LNCaP clone FGC (cell line): ENCODE data around the gene MORN1.

Experiments
- DNase-seq: peaks from one replicate; pipeline ENCODE4 v3.0.0-alpha.2; 2011; ENCODE audit warnings: low read depth
- H3K4me3 ChIP-seq: 2 replicates; pipeline ENCODE4 v1.5.1; 2011; ENCODE audit warnings: mild to moderate bottlenecking, low read depth, low read length, control low read depth
- TF ChIP-seq, protein P1 (sequence below): IDR thresholded peaks from 2 replicates; pipeline ENCODE4 v1.5.1; 2012; ENCODE audit warnings: mild to moderate bottlenecking; ENCODE audit not compliant: control insufficient read depth, insufficient read depth; ENCODE audit errors: extremely low read depth

Gene MORN1

DNA sequence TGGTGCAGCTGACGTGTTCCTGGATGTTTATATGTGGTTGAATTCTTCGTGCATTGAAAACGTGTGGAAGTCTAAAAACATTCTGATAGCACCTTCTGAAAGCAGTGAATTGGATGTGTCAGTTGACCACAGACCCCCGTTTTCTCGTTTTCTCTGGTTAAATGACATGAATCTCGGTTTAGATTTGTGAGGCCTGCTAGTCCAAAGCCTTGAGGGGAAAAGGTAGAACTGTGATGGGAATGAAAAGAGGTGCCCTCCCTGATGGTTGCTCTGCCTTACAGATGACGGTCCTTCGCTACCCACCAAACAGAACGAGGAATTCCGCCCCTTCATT, 9.2 kb upstream of the MORN1 start:
- H3K4me3 ChIP-seq: no peak overlapping the region
- DNase-seq: no peak
- TF ChIP-seq, protein P1, sequence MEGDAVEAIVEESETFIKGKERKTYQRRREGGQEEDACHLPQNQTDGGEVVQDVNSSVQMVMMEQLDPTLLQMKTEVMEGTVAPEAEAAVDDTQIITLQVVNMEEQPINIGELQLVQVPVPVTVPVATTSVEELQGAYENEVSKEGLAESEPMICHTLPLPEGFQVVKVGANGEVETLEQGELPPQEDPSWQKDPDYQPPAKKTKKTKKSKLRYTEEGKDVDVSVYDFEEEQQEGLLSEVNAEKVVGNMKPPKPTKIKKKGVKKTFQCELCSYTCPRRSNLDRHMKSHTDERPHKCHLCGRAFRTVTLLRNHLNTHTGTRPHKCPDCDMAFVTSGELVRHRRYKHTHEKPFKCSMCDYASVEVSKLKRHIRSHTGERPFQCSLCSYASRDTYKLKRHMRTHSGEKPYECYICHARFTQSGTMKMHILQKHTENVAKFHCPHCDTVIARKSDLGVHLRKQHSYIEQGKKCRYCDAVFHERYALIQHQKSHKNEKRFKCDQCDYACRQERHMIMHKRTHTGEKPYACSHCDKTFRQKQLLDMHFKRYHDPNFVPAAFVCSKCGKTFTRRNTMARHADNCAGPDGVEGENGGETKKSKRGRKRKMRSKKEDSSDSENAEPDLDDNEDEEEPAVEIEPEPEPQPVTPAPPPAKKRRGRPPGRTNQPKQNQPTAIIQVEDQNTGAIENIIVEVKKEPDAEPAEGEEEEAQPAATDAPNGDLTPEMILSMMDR: no peak

DNA sequence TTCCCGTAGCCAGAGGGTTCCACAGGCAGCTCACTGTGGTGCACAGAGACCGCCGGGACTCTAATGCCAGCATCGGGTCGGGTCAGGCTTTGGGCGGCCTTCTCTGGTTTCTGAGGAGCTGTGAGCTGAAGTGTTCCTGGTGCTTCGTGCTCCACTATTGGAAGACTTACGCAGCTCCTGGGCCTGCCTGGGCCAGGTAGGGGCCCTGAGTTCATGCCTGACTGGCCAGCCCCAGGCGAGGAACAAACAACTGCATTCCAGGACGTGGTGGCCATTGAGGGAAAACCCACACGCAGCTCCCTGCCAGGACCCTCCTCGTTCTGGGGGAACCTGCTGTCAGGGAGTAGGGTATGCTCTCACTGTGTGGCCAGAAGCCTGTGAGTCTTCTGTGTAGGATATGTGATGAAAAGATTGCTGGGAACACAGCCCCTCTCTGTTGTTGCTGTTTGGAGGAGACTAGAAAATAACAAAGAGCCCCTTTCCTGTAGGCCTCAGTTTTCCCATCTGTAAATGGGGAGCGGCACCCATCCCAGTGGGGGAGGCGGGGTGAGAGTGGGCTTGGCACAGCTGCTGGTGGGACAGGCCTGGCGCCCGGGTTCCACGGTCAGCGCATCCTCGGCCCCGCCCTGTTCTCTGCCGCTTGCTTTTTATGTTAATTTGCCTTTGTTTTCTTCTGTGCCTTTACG, 8.7 kb upstream of the MORN1 start:
- no peak for DNase-seq
- H3K4me3 ChIP-seq: no peak overlapping the region
- TF ChIP-seq, protein P1: no peak

DNA sequence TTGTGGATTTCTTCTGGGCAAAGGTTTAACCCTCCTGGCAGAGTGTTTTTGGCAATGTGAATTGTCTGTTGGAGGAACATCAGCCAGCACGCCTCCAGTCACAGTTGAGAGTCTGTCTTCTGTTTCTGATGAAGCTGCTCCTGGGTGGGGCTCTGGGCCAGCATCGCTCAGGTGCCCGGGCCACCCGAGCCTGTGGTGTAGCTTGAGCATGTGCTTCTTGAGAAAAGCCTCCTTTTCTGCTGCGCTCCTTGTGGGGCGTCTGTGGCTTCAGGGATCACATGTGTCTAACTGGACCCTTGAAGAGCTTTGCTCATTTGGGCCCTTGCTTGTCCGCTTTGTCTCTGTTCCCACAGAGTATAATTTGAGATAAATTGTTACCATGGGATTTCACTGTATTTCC, 7.5 kb upstream of the MORN1 start:
- DNase-seq: no peak
- TF ChIP-seq, protein P1: no peak
- no peak overlapping the region for H3K4me3 ChIP-seq

DNA sequence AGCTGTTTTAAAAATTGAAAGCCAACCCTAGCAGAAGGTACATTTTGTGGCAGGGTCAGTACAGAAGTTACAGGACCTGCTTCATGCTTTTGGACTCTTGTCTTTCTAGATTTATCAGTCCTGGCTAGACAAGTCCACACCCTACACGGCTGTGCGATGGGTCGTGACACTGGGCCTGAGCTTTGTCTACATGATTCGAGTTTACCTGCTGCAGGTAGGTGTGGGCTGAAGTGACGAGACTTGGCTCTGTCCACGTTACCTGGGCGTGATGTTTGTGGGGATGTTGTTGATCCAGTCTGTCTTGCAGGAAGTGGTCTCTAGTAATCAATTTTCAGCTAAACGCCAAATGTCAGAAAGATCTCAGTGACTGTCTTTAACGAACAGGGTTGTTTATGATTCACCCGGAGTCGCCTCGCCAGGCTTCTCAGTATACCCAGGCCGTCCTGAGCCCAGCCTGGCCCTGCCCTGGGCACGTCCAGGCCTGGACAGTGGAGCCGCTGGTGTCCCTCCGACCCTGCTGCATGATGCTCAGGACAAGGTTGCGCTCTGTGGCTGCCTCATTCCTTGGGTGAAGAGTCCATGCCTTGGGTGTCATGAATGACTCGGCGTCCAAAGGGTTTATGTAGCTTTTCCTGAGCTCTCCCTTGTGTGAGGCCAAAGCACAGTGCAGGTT, 5.8 kb upstream of the MORN1 start:
- no peak overlapping the region for H3K4me3 ChIP-seq
- DNase-seq: no peak
- TF ChIP-seq, protein P1: no peak

DNA sequence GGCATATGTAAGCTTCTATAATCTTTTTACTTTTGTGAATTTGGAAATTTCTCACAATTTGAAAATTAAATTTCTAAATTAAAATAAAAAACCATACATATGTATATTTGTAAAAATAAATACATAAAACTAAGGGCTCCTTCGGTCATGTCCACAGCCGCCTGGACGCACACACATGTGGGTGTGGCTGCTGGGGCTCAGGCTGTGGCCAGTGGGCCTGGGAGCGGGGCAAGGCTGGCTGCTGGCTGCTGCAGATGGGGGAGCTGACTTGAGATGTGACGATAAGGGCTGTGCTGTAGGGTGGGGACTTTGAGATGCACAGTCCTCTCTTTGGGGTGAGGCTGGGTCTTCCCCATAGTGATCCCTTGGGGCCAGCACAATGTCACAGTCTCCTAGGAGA, 5.1 kb upstream of the MORN1 start:
- no peak for DNase-seq
- no peak overlapping the region for H3K4me3 ChIP-seq
- TF ChIP-seq, protein P1: no peak

DNA sequence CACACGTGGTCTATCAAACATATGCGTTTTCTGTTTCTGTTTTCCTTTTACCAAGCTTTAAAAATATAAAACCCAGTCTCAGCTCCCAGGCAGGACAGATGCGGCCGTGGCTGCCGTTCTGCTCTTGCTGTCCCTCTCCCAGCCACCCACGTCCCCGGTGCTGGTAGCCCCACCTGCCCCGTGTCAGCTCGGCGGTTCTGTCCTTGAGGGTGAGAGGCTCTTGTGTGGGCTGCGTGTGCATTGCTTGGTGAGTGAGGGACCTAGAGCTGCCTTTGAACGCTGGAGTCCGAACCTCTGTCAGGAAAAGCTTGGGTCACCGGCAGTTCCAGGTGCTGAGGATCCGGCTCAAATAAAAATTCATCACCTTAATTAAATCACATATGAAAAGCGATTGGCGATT, 4.7 kb upstream of the MORN1 start:
- TF ChIP-seq, protein P1: no peak
- DNase-seq: no peak
- no peak overlapping the region for H3K4me3 ChIP-seq

DNA sequence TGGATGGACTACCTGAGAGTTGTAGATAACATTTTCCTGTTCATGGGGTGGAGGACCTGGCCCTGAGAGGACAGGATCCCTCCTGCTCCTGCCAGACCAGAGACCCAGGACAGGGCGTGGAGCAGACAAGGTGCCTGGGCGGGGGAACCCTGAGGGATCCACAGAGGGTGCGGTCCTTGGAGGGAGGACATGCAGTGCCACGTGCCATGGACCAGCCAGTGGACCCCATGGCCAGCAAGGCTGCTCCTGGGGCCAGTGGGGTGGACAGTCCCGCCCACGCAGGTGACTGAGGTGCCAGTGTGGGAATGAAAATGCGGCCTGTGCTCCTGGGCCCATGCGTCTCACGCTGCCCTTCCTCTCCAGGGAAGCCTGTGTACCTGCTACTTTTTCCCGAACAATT, 3.9 kb upstream of the MORN1 start:
- H3K4me3 ChIP-seq: no peak overlapping the region
- no peak for DNase-seq
- TF ChIP-seq, protein P1: no peak
